K562 (cell line): Measurements from ENCODE around the gene CHCHD6. TPM values are rescaled to one million over a fixed set of nuclear protein-coding genes. Genes with fewer than 3 reads are reported as not detected.

Experiments used
- ATAC-seq: fragments of 200-7000 bp; cut with Tn5 transposase; 3 replicates; pipeline ENCODE4 v1.9.1; 2020; ENCODE audit warnings: moderate library complexity
- BruUV-seq: library from RNA; stranded (reverse); fragments of 400-500 nt; replicated peaks from 2 replicates; lab custom pipeline; 2021; lab: Mats Ljungman, UMichigan
- CTCF ChIA-PET: fragments of 300-600 bp; formaldehyde crosslinking; extraction: SDS; loops from one replicate; lab custom pipeline; 2021; ENCODE audit warnings: low intra/inter-chr PET ratio; lab: Yijun Ruan, JAX
- POLR2A ChIA-PET: fragments of 300-600, 350-650 bp; sonication (Branson Sonifier 250); formaldehyde crosslinking; extraction: SDS; loops from one replicate; lab custom pipeline; 2021; ENCODE audit warnings: antibody characterized with exemption, inconsistent platforms; lab: Yijun Ruan, JAX
- DNase-seq, 4 experiments: peaks; one replicate each; pipeline versions ENCODE4 v3.0.0 to v3.0.0-alpha.2; 2011 to 2018; ENCODE audit warnings: low spot score in 3 of 4, mixed read lengths in 3 of 4; ENCODE audit errors: extremely low read depth in 1 of 4
- FAIRE-seq: peaks from 2 replicates; lab custom pipeline; 2011; peaks lifted over from hg19 to GRCh38; lab: Jason Lieb, UNC
- H2AFZ ChIP-seq: 2 replicates; pipeline ENCODE4 v1.6.0; 2011; ENCODE audit warnings: low read depth, low read length, control low read depth, inconsistent platforms
- H3K27ac ChIP-seq: fragments of 200-600 bp; 3 replicates; pipeline ENCODE4 v1.8.0; 2011; ENCODE audit warnings: low read depth, mild to moderate bottlenecking, control low read depth, inconsistent platforms, low read length, moderate library complexity, mixed read lengths; ENCODE audit errors: extremely low read depth
- H3K27me3 ChIP-seq, 2 experiments: fragments of 300-600 bp in 1 of 2; 2 replicates in 1 of 2; 3 replicates in 1 of 2; pipeline versions ENCODE4 v1.6.0 to v1.8.0; 2011; ENCODE audit warnings: inconsistent platforms in 2 of 2, low read length in 2 of 2, mild to moderate bottlenecking in 1 of 2, mixed read lengths in 1 of 2, moderate library complexity in 1 of 2; ENCODE audit not compliant: control insufficient read depth in 2 of 2, insufficient read depth in 2 of 2
- H3K36me3 ChIP-seq: fragments of 300-600 bp; 3 replicates; pipeline ENCODE4 v1.8.0; 2011; ENCODE audit warnings: mild to moderate bottlenecking, low read length, inconsistent platforms; ENCODE audit not compliant: control insufficient read depth, insufficient read depth
- H3K4me1 ChIP-seq, 2 experiments: fragments of 200-600 bp in 1 of 2; replicated peaks in 1 of 2; 2 replicates in 1 of 2; 3 replicates in 1 of 2; pipeline versions ENCODE4 v1.5.1 to v1.8.0; 2011; ENCODE audit warnings: inconsistent platforms in 2 of 2, low read length in 2 of 2, mild to moderate bottlenecking in 1 of 2, mixed read lengths in 1 of 2, moderate library complexity in 1 of 2; ENCODE audit not compliant: control insufficient read depth in 2 of 2, insufficient read depth in 2 of 2
- H3K4me2 ChIP-seq: 2 replicates; pipeline ENCODE4 v1.6.1; 2011; ENCODE audit warnings: low read length, control low read depth, inconsistent platforms, mixed read lengths; ENCODE audit not compliant: insufficient read depth
- H3K4me3 ChIP-seq: fragments of 200-600 bp; sonication (generic), shearing (Covaris generic); 2 replicates; pipeline ENCODE4 v1.5.1; 2016; ENCODE audit warnings: control low read depth, inconsistent platforms
- H3K79me2 ChIP-seq: fragments of 200-600 bp; 3 replicates; pipeline ENCODE4 v1.8.0; 2011; ENCODE audit warnings: low read length, inconsistent platforms; ENCODE audit not compliant: control insufficient read depth, insufficient read depth
- H3K9ac ChIP-seq, 2 experiments: 2 replicates each; pipeline versions ENCODE4 v1.6.0 to v1.6.1; 2011; ENCODE audit warnings: low read depth in 2 of 2, low read length in 2 of 2, control low read depth in 1 of 2, inconsistent platforms in 1 of 2, mild to moderate bottlenecking in 1 of 2, mixed read lengths in 1 of 2; ENCODE audit not compliant: insufficient read depth in 1 of 2
- H3K9me1 ChIP-seq: one replicate; pipeline ENCODE4 v1.6.0; 2011; ENCODE audit warnings: inconsistent platforms, mild to moderate bottlenecking, low read length, moderate library complexity; ENCODE audit not compliant: control insufficient read depth, insufficient read depth
- H3K9me3 ChIP-seq: replicated peaks from 2 replicates; pipeline ENCODE4 v1.5.1; 2011; ENCODE audit warnings: low read depth, low read length, inconsistent platforms; ENCODE audit not compliant: control insufficient read depth, insufficient read depth
- H4K20me1 ChIP-seq: replicated peaks from 2 replicates; pipeline ENCODE4 v1.6.1; 2011; ENCODE audit warnings: low read length, inconsistent platforms, mixed read lengths; ENCODE audit not compliant: control insufficient read depth, insufficient read depth
- ELF1 ChIP-seq: fragments of 200-800 bp; sonication (Bioruptor generic); IDR thresholded peaks from 2 replicates; pipeline ENCODE4 v1.6.1; 2016; ENCODE audit warnings: missing genetic modification characterization, missing compliant biosample characterization
- HCFC1 ChIP-seq: IDR thresholded peaks from 2 replicates; pipeline ENCODE4 v1.6.1; 2012; ENCODE audit warnings: low read depth, low read length, improper control_type of control experiment
- PURB ChIP-seq: sonication (generic); formaldehyde crosslinking; IDR thresholded peaks from 2 replicates; pipeline ENCODE4 v1.9.0; 2021; ENCODE audit warnings: low read depth, mild to moderate bottlenecking, missing genetic modification reagents
- TAF15 ChIP-seq: fragments of 200-400 bp; formaldehyde crosslinking; IDR thresholded peaks from 2 replicates; pipeline ENCODE4 v1.6.1; 2017; ENCODE audit warnings: mild to moderate bottlenecking, low read depth, low read length, moderate library complexity
- TRIM24 ChIP-seq, 2 experiments: fragments of 450-650 bp; IDR thresholded peaks; 2 replicates each; pipeline ENCODE4 v1.6.1; 2016
- ZNF143 ChIP-seq: sonication (generic); formaldehyde crosslinking; IDR thresholded peaks from 2 replicates; pipeline ENCODE4 v1.9.0; 2022; ENCODE audit warnings: mild to moderate bottlenecking, missing genetic modification reagents
- WGBS: fragments of 100-300 bp; shearing (Covaris generic); methylation state at CpG from one replicate; pipeline ENCODE4 v1.1.6; 2016; ENCODE audit warnings: low coverage, mixed read lengths; ENCODE audit not compliant: insufficient coverage; ENCODE audit errors: missing lambda C conversion rate; 5-methylcytosine and 5-hydroxymethylcytosine counted together
- in situ Hi-C: fragments of 300-500 bp; cut with MboI; formaldehyde crosslinking; loops from 4 replicates; pipeline ENCODE4 v1.15.0; 2018; ENCODE audit warnings: inconsistent platforms, mixed read lengths
- intact Hi-C: fragments of 100-400 bp; cut with micrococcal nuclease; formaldehyde crosslinking; loops from 2 replicates; pipeline ENCODE4 v1.14.2; 2022
- polyA plus RNA-seq, 8 experiments: library from polyadenylated mRNA; depleted of rRNA in 4 of 8; stranded (reverse) in 5 of 8; unstranded in 3 of 8; fragments of >200 nt; fragmentation: Nextera tagmentation in 2 of 8; fragmentation: Illumina TruSeq in 1 of 8; extraction: Ambion mirVana in 2 of 8; extraction: Trizol in 1 of 8; gene quantifications; 2 replicates each; pipeline versions ENCODE4 v1.2.1 to v1.2.3, GENCODE V29; 2011 to 2014; ENCODE audit warnings: inconsistent platforms in 1 of 8, missing spikeins in 1 of 8
- total RNA-seq, 7 experiments: library from RNA; depleted of rRNA in 6 of 7; stranded (reverse); fragments of >200 nt in 6 of 7; fragmentation: Illumina TruSeq in 2 of 7; extraction: Trizol in 2 of 7; gene quantifications; 2 replicates each; pipeline versions ENCODE4 v1.2.1 to v1.2.3, GENCODE V29; 2011 to 2021; ENCODE audit warnings: low replicate concordance in 1 of 7
- TF ChIP-seq, protein P1 (sequence below): sonication (generic); formaldehyde crosslinking; IDR thresholded peaks from 2 replicates; pipeline ENCODE4 v1.8.0; 2022; ENCODE audit warnings: missing genetic modification reagents, mild to moderate bottlenecking, moderate library complexity, borderline replicate concordance
- TF ChIP-seq, protein P2 (sequence below): fragments of 200-800 bp; sonication (Bioruptor generic); IDR thresholded peaks from 2 replicates; pipeline ENCODE4 v1.6.1; 2017; ENCODE audit warnings: missing genetic modification characterization, missing compliant biosample characterization

Gene CHCHD6
- total and polyA plus RNA-seq, 9 of the 15 experiments (the other 6 are each of a cell fraction or from before 2014, with no cell fraction given): 4.6 to 18.6 (median 10.9) TPM

GRCh38 chr3:126970921-126971320 is 266.9 kb downstream of the CHCHD6 start:
- H3K9me1 ChIP-seq: no peaks in the 10 kb centered on the region
- peaks cover 5% of the 10 kb centered on the region; the same call in 1 of the 2 replicates for H3K9me3 ChIP-seq
- H2AFZ ChIP-seq: no peak overlapping the region
- H3K27ac ChIP-seq: no peak overlapping the region
- POLR2A ChIA-PET: interaction anchor here (0.8 to 1.6 kb wide), 2 partner anchors 10 to 13 kb away, joined by 4 to 6 read pairs; no protein-coding TSS in a partner anchor
- DNase-seq (no peak), ATAC-seq (no peak), FAIRE-seq (no peak)
- no peak overlapping the region for H3K9ac ChIP-seq
- H4K20me1 ChIP-seq: no peaks in the 10 kb centered on the region
- intact Hi-C loops: no loop called here
- no peaks in the 10 kb centered on the region for H3K36me3 ChIP-seq
- no peaks in the 10 kb centered on the region for H3K79me2 ChIP-seq
- no peak overlapping the region for H3K4me3 ChIP-seq
- no TSS peak for BruUV-seq
- in situ Hi-C loops: no loop called here
- H3K4me2 ChIP-seq: no peak overlapping the region
- WGBS: 59% methylated on average over 4 of the region's 5 CpGs
- no peaks in the 10 kb centered on the region for H3K27me3 ChIP-seq
- peaks cover 0 to 4% of the 10 kb centered on the region in 2 experiments; a peak in 3 of 5 replicates for H3K4me1 ChIP-seq
- TF ChIP-seq TAF15 (no peak), TRIM24 (IDR thresholded peaks at IDR 0.05) (no peak), PURB (CRISPR knock-in tag) (no peak), ZNF143 (CRISPR knock-in tag) (no peak), HCFC1 (no peak), ELF1 (tag) (no peak)
- TF ChIP-seq, protein P1, sequence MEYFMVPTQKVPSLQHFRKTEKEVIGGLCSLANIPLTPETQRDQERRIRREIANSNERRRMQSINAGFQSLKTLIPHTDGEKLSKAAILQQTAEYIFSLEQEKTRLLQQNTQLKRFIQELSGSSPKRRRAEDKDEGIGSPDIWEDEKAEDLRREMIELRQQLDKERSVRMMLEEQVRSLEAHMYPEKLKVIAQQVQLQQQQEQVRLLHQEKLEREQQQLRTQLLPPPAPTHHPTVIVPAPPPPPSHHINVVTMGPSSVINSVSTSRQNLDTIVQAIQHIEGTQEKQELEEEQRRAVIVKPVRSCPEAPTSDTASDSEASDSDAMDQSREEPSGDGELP (CRISPR knock-in tag): no peak
- TF ChIP-seq, protein P2, sequence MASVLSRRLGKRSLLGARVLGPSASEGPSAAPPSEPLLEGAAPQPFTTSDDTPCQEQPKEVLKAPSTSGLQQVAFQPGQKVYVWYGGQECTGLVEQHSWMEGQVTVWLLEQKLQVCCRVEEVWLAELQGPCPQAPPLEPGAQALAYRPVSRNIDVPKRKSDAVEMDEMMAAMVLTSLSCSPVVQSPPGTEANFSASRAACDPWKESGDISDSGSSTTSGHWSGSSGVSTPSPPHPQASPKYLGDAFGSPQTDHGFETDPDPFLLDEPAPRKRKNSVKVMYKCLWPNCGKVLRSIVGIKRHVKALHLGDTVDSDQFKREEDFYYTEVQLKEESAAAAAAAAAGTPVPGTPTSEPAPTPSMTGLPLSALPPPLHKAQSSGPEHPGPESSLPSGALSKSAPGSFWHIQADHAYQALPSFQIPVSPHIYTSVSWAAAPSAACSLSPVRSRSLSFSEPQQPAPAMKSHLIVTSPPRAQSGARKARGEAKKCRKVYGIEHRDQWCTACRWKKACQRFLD (CRISPR knock-in tag): no peak
- CTCF ChIA-PET: no interaction called here
